Activated naive CD4-positive, alpha-beta T cell treated with Interleukin-2 at 50 U/mL for 16 hours (primary cell): ENCODE measurements around the gene SPATS1.

Source experiments
- DNase-seq: peaks from one replicate; pipeline ENCODE4 v3.0.0-alpha.2; 2020

SPATS1 gene

DNA sequence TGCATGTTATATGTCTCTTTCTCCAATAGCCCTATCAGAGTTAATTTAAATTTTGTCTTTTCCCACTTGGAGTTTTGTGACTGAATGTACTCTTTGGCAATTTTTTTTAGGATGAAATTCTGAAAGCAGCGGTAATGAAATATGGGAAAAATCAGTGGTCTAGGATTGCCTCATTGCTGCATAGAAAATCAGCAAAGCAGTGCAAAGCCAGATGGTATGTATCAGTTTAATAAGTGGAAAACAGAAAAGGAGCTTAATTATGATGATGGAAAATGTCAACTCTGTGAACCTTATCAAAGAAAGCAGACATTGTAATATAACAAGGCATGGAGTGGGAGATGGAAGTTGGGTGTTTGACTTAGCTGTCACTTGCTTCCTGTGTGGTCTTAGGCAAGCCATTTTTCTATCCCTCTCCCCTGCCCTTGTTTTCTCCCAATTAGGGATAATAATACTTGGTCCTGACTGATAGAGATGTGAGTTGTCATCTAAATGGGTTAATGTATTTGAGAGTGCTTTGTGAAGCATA lies 47.8 kb downstream of the SPATS1 start:
- no peak for DNase-seq
